H1 (cell line): Measurements from ENCODE around the gene ARRB1. TPM values are rescaled to one million over a fixed set of nuclear protein-coding genes. Genes with fewer than 3 reads are reported as not detected.

Experiments
- CBX5 ChIP-seq: fragments of 300-800, 300-1000 bp; sonication (generic); IDR thresholded peaks from 2 replicates; pipeline ENCODE4 v1.7.1; 2016; ENCODE audit warnings: antibody characterized with exemption, low read length, low read depth
- CHD1 ChIP-seq: IDR thresholded peaks from 2 replicates; pipeline ENCODE4 v1.6.1; 2012; ENCODE audit warnings: low read depth, low read length, improper control_type of control experiment
- EP300 ChIP-seq, 2 experiments: IDR thresholded peaks; 1 replicate in 1 of 2; 2 replicates in 1 of 2; pipeline ENCODE4 v1.6.1; 2011 to 2012; ENCODE audit warnings: low read depth in 2 of 2, low read length in 2 of 2, mild to moderate bottlenecking in 2 of 2, borderline replicate concordance in 1 of 2, inconsistent platforms in 1 of 2, moderate library complexity in 1 of 2
- JUND ChIP-seq: IDR thresholded peaks from 2 replicates; pipeline ENCODE4 v1.6.1; 2011; ENCODE audit warnings: mild to moderate bottlenecking, improper control_type of control experiment, low read length
- NANOG ChIP-seq: IDR thresholded peaks from 2 replicates; pipeline ENCODE4 v1.6.1; 2011; ENCODE audit warnings: low read length, low read depth, mild to moderate bottlenecking, inconsistent platforms; ENCODE audit not compliant: insufficient read depth, poor library complexity, severe bottlenecking
- SP1 ChIP-seq: IDR thresholded peaks from 2 replicates; pipeline ENCODE4 v1.6.1; 2011; ENCODE audit warnings: low read depth, low read length
- SRF ChIP-seq: IDR thresholded peaks from 2 replicates; pipeline ENCODE4 v1.6.1; 2011; ENCODE audit warnings: mild to moderate bottlenecking, low read depth, low read length, moderate library complexity
- TAF1 ChIP-seq: IDR thresholded peaks from 2 replicates; pipeline ENCODE4 v1.6.1; 2011; ENCODE audit warnings: mild to moderate bottlenecking, low read depth, low read length
- TAF7 ChIP-seq: optimal IDR thresholded peaks from 2 replicates; pipeline ENCODE3; 2011; ENCODE audit warnings: low read depth, mild to moderate bottlenecking, inconsistent platforms, low read length, moderate library complexity, borderline replicate concordance
- TCF12 ChIP-seq: IDR thresholded peaks from 2 replicates; pipeline ENCODE4 v1.6.1; 2011; ENCODE audit warnings: low read depth, mild to moderate bottlenecking, low read length
- polyA plus RNA-seq, 7 experiments: library from polyadenylated mRNA; depleted of rRNA in 3 of 7; stranded (reverse) in 5 of 7; unstranded in 2 of 7; fragments of >200 nt in 5 of 7; fragments of 200-250 nt in 2 of 7; gene quantifications; 1 replicate in 5 of 7; 2 replicates in 1 of 7; 4 replicates in 1 of 7; pipeline versions ENCODE4 v1.2.1 to v1.2.3, GENCODE V29; 2011 to 2013; ENCODE audit warnings: missing spikeins in 2 of 7, mixed read lengths in 2 of 7
- total RNA-seq: library from RNA; stranded (reverse); fragmentation: NEBNext Ultra II Directional; extraction: Animal tissue kit (Norgen Biotek cat#: 25700); gene quantifications from 2 replicates; pipeline ENCODE4 v1.2.1, GENCODE V29; 2021
- TF ChIP-seq, protein P1 (sequence below): fragments of 300-600 bp; sonication (generic); IDR thresholded peaks from 2 replicates; pipeline ENCODE4 v1.7.1; 2012; ENCODE audit warnings: low read length, moderate library complexity, mild to moderate bottlenecking, inconsistent platforms; ENCODE audit not compliant: insufficient replicate concordance
- TF ChIP-seq, protein P2 (sequence below): IDR thresholded peaks from 2 replicates; pipeline ENCODE4 v1.6.1; 2011; ENCODE audit warnings: low read depth, mild to moderate bottlenecking, low read length; ENCODE audit not compliant: insufficient read depth

The ARRB1 gene
- total and polyA plus RNA-seq, 2 of the 8 experiments (the other 6 are each of a cell fraction or from before 2014, with no cell fraction given) = 9.4 to 31.8 TPM

DNA sequence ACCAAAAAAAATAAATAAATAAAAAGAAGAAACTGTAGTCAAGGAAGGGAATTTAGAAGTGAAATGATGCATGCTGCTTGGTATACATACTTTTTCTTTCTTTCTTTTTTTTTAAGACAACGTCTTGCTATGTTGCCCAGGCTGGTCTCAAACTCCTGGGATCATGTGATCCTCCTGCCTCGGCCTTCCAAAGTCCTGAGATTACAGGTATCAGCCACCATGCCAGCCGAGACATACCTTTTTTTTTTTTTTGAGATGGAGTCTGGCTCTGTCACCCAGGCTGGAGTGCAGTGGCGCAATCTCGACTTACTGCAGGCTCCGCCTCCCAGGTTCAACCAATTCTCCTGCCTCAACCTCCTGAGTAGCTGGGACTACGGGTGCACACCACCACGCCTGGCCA is 21.7 kb upstream of the ARRB1 start (continued):
- TF ChIP-seq, protein P1, sequence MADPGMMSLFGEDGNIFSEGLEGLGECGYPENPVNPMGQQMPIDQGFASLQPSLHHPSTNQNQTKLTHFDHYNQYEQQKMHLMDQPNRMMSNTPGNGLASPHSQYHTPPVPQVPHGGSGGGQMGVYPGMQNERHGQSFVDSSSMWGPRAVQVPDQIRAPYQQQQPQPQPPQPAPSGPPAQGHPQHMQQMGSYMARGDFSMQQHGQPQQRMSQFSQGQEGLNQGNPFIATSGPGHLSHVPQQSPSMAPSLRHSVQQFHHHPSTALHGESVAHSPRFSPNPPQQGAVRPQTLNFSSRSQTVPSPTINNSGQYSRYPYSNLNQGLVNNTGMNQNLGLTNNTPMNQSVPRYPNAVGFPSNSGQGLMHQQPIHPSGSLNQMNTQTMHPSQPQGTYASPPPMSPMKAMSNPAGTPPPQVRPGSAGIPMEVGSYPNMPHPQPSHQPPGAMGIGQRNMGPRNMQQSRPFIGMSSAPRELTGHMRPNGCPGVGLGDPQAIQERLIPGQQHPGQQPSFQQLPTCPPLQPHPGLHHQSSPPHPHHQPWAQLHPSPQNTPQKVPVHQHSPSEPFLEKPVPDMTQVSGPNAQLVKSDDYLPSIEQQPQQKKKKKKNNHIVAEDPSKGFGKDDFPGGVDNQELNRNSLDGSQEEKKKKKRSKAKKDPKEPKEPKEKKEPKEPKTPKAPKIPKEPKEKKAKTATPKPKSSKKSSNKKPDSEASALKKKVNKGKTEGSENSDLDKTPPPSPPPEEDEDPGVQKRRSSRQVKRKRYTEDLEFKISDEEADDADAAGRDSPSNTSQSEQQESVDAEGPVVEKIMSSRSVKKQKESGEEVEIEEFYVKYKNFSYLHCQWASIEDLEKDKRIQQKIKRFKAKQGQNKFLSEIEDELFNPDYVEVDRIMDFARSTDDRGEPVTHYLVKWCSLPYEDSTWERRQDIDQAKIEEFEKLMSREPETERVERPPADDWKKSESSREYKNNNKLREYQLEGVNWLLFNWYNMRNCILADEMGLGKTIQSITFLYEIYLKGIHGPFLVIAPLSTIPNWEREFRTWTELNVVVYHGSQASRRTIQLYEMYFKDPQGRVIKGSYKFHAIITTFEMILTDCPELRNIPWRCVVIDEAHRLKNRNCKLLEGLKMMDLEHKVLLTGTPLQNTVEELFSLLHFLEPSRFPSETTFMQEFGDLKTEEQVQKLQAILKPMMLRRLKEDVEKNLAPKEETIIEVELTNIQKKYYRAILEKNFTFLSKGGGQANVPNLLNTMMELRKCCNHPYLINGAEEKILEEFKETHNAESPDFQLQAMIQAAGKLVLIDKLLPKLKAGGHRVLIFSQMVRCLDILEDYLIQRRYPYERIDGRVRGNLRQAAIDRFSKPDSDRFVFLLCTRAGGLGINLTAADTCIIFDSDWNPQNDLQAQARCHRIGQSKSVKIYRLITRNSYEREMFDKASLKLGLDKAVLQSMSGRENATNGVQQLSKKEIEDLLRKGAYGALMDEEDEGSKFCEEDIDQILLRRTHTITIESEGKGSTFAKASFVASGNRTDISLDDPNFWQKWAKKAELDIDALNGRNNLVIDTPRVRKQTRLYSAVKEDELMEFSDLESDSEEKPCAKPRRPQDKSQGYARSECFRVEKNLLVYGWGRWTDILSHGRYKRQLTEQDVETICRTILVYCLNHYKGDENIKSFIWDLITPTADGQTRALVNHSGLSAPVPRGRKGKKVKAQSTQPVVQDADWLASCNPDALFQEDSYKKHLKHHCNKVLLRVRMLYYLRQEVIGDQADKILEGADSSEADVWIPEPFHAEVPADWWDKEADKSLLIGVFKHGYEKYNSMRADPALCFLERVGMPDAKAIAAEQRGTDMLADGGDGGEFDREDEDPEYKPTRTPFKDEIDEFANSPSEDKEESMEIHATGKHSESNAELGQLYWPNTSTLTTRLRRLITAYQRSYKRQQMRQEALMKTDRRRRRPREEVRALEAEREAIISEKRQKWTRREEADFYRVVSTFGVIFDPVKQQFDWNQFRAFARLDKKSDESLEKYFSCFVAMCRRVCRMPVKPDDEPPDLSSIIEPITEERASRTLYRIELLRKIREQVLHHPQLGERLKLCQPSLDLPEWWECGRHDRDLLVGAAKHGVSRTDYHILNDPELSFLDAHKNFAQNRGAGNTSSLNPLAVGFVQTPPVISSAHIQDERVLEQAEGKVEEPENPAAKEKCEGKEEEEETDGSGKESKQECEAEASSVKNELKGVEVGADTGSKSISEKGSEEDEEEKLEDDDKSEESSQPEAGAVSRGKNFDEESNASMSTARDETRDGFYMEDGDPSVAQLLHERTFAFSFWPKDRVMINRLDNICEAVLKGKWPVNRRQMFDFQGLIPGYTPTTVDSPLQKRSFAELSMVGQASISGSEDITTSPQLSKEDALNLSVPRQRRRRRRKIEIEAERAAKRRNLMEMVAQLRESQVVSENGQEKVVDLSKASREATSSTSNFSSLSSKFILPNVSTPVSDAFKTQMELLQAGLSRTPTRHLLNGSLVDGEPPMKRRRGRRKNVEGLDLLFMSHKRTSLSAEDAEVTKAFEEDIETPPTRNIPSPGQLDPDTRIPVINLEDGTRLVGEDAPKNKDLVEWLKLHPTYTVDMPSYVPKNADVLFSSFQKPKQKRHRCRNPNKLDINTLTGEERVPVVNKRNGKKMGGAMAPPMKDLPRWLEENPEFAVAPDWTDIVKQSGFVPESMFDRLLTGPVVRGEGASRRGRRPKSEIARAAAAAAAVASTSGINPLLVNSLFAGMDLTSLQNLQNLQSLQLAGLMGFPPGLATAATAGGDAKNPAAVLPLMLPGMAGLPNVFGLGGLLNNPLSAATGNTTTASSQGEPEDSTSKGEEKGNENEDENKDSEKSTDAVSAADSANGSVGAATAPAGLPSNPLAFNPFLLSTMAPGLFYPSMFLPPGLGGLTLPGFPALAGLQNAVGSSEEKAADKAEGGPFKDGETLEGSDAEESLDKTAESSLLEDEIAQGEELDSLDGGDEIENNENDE = no peak
- TF ChIP-seq TAF1 = no peak
- TF ChIP-seq, protein P2, sequence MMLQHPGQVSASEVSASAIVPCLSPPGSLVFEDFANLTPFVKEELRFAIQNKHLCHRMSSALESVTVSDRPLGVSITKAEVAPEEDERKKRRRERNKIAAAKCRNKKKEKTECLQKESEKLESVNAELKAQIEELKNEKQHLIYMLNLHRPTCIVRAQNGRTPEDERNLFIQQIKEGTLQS = no peak
- TF ChIP-seq CBX5 = no peak
- no peak for TF ChIP-seq SP1
- no peak for TF ChIP-seq TAF7
- no peak for TF ChIP-seq TCF12
- no peak for TF ChIP-seq NANOG
- TF ChIP-seq EP300 (IDR thresholded peaks at IDR 0.05; ENCODE audit: borderline replicate concordance in 1 of 2, low read depth in 2 of 2, low read length in 2 of 2) = no peak
- no peak for TF ChIP-seq JUND
- no peak for TF ChIP-seq CHD1
- no peak for TF ChIP-seq SRF
